Calu3 (cell line): ENCODE measurements around the gene ELL. TPM values are rescaled to one million over a fixed set of nuclear protein-coding genes. Genes with fewer than 3 reads are reported as not detected.

Experiments used
- BruUV-seq: library from RNA; stranded (reverse); fragments of 400-500 nt; replicated peaks from 2 replicates; lab custom pipeline; 2021; lab: Mats Ljungman, UMichigan
- CTCF ChIA-PET: fragments of 300-600 bp; sonication (Branson Sonifier 250); formaldehyde crosslinking; loops from one replicate; lab custom pipeline; 2022; ENCODE audit warnings: antibody characterized with exemption; lab: Charles Lee
- DNase-seq: peaks from one replicate; pipeline ENCODE4 v3.0.0; 2022
- H3K27ac Mint-ChIP-seq: one replicate; pipeline ENCODE4 v1.8.0; 2022; ENCODE audit warnings: mixed read lengths; ENCODE audit not compliant: unreplicated experiment
- H3K27me3 Mint-ChIP-seq: one replicate; pipeline ENCODE4 v1.8.0; 2022; ENCODE audit warnings: mixed read lengths; ENCODE audit not compliant: unreplicated experiment
- H3K36me3 Mint-ChIP-seq: one replicate; pipeline ENCODE4 v1.8.0; 2022; ENCODE audit warnings: mild to moderate bottlenecking, moderate library complexity, mixed read lengths; ENCODE audit not compliant: insufficient read depth, unreplicated experiment
- H3K4me1 Mint-ChIP-seq: one replicate; pipeline ENCODE4 v1.8.0; 2022; ENCODE audit warnings: mild to moderate bottlenecking, low read depth, mixed read lengths; ENCODE audit not compliant: unreplicated experiment
- H3K4me3 Mint-ChIP-seq: one replicate; pipeline ENCODE4 v1.8.0; 2022; ENCODE audit warnings: mild to moderate bottlenecking, low read depth, moderate library complexity, mixed read lengths; ENCODE audit not compliant: unreplicated experiment
- H3K9me3 Mint-ChIP-seq: one replicate; pipeline ENCODE4 v1.8.0; 2022; ENCODE audit warnings: low read depth, mixed read lengths; ENCODE audit not compliant: unreplicated experiment
- intact Hi-C: fragments of 100-400 bp; cut with micrococcal nuclease; formaldehyde crosslinking; loops from one replicate; pipeline ENCODE4 v1.10.0; 2022; ENCODE audit not compliant: unreplicated experiment
- total RNA-seq: library from RNA; stranded (reverse); gene quantifications from 2 replicates; pipeline ENCODE4 v1.2.3, GENCODE V29; 2022
- TF ChIP-seq, protein P1 (sequence below): fragments of 200-600 bp; IDR thresholded peaks from one replicate; pipeline ENCODE4 v1.8.0; 2022; ENCODE audit warnings: antibody characterized with exemption; ENCODE audit not compliant: unreplicated experiment

Gene ELL
- total RNA-seq, 1 experiment from 2014 or later: 11.0 TPM

DNA sequence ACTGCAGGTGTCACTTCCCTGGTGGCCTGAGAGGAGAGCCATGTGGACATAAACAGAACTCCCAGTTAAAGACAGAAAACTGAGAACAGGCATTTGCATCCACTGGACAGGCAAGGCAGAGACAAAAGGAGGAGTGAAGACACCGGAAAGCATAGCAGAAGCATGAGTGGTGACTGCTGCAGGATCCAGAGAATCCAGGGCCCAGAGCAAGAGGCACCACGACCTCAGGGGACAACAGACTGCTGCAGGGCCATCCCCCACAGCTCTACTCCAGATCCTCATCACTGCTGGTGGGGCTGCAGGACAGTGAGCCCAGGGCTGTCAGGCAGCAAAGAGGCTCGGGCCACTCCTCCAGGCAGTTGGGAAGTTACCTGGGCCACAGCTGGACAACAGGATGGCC, 69.5 kb downstream of the ELL start:
- peaks cover 27% of the 10 kb centered on the region for H3K36me3 Mint-ChIP-seq

DNA sequence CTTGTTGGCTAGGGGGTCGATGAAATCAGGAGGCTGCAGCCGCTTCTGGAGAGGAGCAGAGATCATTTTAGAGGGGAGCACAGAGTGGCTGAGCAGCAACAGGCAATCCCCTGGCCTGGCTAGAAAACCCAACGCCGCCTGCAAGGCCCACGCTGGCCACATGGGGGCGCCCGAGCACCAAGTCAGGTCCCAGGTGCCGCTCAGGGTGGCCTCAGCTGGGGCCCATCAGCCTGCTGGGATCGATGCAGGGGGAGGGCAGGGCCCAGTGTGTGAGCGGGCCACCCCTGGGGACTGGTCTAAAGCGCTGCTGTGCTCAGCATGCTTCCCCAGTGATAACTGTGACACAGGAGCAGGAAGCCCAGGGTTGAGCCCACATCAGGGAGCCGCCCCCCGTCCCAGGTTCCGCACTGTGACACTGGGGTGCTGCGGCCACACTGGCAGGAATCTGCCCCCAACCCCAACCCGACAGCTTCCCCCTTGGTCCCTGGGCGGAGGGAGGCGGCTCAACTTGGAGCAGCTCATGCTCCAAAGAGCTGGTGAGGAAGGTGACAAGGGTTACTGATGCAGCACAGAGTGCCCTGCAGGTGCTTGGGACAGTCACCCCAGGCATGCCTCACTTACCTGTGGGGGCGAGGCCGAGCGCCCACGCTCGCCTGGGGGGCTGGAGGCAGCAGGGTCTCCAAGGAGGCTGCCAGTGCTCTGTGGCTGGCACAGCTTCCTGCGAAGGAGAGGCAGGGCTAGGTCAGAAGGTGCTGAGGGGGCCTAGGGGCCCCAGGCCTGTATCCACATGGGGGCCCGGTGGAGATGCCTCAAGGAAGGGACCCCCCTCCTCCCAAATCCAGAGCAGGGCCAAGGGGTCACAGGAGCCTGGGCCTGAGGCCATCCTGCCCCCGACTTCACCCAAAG, 70.7 kb downstream of the ELL start:
- H3K4me3 Mint-ChIP-seq: no peak overlapping the region
- DNase-seq: peak; percentile 89
- BruUV-seq: no TSS peak
- no peaks in the 10 kb centered on the region for H3K27me3 Mint-ChIP-seq
- no peaks in the 10 kb centered on the region for H3K4me1 Mint-ChIP-seq
- peaks cover 30% of the 10 kb centered on the region for H3K36me3 Mint-ChIP-seq
- intact Hi-C loops: no loop called here
- no peaks in the 10 kb centered on the region for H3K9me3 Mint-ChIP-seq
- CTCF ChIA-PET: interaction anchor here (0.8 to 2.1 kb wide), 3 partner anchors 11 to 396 kb away, joined by 4 to 11 read pairs (median 4); no protein-coding TSS in a partner anchor
- no peak overlapping the region for H3K27ac Mint-ChIP-seq
- TF ChIP-seq, protein P1, sequence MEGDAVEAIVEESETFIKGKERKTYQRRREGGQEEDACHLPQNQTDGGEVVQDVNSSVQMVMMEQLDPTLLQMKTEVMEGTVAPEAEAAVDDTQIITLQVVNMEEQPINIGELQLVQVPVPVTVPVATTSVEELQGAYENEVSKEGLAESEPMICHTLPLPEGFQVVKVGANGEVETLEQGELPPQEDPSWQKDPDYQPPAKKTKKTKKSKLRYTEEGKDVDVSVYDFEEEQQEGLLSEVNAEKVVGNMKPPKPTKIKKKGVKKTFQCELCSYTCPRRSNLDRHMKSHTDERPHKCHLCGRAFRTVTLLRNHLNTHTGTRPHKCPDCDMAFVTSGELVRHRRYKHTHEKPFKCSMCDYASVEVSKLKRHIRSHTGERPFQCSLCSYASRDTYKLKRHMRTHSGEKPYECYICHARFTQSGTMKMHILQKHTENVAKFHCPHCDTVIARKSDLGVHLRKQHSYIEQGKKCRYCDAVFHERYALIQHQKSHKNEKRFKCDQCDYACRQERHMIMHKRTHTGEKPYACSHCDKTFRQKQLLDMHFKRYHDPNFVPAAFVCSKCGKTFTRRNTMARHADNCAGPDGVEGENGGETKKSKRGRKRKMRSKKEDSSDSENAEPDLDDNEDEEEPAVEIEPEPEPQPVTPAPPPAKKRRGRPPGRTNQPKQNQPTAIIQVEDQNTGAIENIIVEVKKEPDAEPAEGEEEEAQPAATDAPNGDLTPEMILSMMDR: peak; percentile 86

More for the DNA sequence above, 69.5 kb downstream of the ELL start:
- no peak for DNase-seq
- TF ChIP-seq, protein P1: no peak
- CTCF ChIA-PET: no interaction called here
- H3K27me3 Mint-ChIP-seq: no peaks in the 10 kb centered on the region
- H3K4me3 Mint-ChIP-seq: no peak overlapping the region
- no peaks in the 10 kb centered on the region for H3K4me1 Mint-ChIP-seq
- H3K9me3 Mint-ChIP-seq: no peaks in the 10 kb centered on the region
- intact Hi-C loops: no loop called here
- no TSS peak for BruUV-seq
- H3K27ac Mint-ChIP-seq: no peak overlapping the region

DNA sequence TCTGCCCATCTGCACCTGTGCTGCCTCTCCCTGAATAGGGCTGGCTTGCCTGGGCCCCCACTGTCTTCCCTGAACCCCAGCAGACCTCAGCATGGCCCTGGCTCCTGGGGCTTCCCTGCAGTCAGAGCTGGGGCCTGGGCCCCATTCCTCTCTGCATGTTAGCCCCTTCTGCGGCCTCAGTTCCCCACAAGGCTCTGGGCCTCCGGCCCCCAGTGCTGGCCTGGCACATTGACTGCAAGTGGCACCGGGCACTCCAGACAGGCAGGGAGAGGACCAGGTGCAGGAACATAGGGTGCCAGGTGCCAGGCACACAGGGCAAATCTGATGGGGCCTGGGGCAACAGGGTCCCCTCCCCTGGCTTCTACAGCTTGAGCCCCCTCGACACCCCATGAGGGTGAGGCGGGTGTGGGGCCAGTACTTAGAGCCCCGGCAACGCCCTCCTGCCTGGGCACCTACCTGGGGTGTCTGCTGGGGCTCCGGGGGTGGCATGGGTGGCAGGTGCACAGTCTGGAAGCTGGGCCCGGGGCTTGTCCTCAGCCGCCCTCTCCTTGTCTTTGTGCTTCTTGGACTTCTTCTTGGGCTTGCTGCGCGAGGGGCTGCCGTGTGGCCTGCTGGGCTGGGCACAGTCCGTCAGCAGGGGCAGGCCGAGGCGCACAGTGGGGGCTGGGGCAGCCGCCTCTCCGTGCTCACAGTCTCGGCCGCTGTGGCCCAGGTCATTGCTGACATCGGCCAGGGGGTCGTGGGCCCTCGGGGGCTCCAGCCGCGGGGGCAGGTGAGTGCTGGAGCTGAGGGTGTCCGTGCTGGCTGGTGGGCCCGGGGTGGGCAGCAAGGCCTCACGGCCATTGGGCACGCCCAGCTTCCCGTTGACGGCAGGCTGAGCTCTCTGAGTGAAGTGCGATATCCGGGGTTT, 71.6 kb downstream of the ELL start:
- Mint-ChIP-seq H3K4me3 (no peak overlapping the region), H3K36me3 (peaks cover 24% of the 10 kb centered on the region), H3K27me3 (no peaks in the 10 kb centered on the region), H3K27ac (no peak overlapping the region), H3K4me1 (no peaks in the 10 kb centered on the region), H3K9me3 (no peaks in the 10 kb centered on the region)
- CTCF ChIA-PET: interaction anchor here (1.5 to 2.1 kb wide), 2 partner anchors 12 to 397 kb away, joined by 4 to 11 read pairs; no protein-coding TSS in a partner anchor
- no peak for DNase-seq
- TF ChIP-seq, protein P1: no peak
- no TSS peak for BruUV-seq
- intact Hi-C loops: no loop called here

DNA sequence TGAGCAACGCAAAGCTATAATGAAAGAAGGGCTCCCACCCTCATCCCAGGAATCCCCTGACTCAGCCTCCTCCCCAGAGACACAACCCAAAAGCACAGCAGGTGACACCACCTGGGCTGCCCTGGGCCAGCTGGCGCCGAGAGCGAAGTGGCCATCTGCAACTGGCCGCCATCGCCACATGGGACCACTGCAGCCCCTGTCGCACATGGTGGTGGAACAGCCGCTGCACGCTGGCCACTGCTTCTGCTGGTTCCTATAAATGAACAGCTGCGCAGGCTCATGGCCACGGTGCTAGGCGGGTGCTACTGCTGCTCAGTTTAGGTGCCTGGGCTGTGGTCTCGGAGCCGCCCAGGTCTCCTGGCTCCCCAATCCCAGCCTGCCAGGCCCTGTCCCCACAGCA, 72.3 kb downstream of the ELL start:
- Mint-ChIP-seq H3K4me3 (no peak overlapping the region), H3K4me1 (no peaks in the 10 kb centered on the region), H3K27me3 (no peaks in the 10 kb centered on the region), H3K36me3 (peaks cover 24% of the 10 kb centered on the region), H3K27ac (no peak overlapping the region), H3K9me3 (no peaks in the 10 kb centered on the region)
- DNase-seq: no peak
- no TSS peak for BruUV-seq
- intact Hi-C loops: no loop called here
- CTCF ChIA-PET: no interaction called here
- TF ChIP-seq, protein P1: no peak
